Activated effector memory CD4-positive, alpha-beta T cell treated with Interleukin-2 at 50 U/mL for 16 hours (primary cell): Measurements from ENCODE around the gene FCN3.

Source experiments
- DNase-seq: peaks from one replicate; pipeline ENCODE4 v3.0.0-alpha.2; 2020

FCN3 gene

GRCh38 chr1:27377760-27378495 lies 3.3 kb upstream of the FCN3 start:
- no peak for DNase-seq

DNA sequence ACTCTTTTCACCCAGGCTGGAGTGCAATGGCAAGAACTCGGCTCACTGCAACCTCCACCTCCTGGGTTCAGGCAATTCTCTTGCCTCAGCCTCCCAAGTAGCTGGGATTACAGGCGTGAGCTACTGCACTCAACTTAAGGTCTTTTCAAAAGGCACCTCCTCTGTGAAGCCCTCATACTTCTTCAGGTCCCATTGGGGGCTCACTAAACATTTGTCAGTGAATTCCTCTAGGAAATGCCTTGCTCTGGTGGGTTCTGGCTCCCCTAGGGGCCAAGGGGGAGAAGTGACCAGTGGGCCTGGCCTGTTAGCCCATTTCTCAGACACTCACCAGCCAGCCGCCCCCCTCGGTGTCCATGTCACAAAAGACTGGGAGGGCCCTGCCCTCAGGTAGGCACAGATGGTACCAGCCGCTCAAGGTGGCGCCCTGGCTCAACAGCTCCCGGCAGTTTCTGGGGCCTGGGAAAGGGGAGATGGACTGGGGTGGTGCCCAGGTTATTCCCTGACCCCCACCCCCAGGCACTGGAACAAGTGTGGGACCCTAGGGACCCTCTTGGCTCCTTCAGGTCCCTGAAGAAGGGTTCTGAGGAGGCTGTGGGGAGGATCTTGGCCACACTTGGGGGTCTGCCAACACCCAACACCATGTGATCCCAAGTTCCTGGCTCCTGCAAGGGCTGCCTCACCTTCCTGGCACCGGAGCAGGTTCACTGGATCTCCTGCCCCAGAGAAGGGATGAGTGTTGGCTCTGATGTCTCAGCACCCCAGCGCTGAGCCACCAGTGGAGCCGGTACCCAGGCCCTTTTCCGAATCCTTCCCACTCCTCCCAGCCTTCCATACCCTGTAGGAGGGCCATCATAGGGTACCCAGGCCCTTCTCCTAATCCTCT lies 1.6 kb downstream of the FCN3 start:
- no peak for DNase-seq

DNA sequence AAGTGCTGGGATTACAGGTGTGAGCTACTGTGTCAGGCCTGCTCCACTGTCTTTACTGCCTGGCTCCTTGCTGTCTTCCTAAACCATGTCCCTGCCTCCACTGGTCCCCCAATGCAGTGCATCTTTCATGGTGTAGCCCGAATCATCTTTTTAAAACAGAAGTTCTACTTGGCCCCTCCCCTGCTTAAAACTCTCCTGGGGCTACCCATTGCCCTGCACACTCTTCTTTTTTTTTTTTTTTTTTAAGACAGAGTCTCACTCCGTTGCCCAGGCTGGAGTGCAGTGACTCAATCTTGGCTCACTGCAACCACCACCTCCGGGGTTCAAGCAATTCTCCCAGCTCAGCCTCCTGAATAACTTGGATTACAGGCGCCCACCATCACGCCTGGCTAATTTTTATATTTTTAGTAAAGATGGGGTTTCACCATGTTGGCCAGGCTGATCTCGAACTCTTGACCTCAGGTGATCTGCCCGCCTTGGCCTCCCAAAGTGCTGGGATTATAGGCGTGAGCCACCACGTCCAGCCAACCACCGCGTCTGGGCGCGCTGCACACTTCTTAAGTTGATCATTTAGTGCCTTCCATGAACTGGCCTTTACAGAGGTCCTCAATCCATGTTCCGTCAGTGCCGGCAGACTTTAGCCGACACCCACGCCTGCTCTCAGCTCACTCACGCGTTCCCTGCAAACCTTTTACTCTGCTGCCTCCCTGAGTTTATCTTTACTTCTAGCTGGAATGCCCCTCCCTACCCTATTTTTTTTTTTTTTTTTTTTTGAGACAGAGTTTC lies 2.4 kb downstream of the FCN3 start:
- no peak for DNase-seq

- no peak for DNase-seq
Observed at GRCh38 chr1:27368869-27369582, 5.6 kb downstream of the FCN3 start.

GRCh38 chr1:27367160-27367650 lies 7.4 kb downstream of the FCN3 start:
- no peak for DNase-seq

DNA sequence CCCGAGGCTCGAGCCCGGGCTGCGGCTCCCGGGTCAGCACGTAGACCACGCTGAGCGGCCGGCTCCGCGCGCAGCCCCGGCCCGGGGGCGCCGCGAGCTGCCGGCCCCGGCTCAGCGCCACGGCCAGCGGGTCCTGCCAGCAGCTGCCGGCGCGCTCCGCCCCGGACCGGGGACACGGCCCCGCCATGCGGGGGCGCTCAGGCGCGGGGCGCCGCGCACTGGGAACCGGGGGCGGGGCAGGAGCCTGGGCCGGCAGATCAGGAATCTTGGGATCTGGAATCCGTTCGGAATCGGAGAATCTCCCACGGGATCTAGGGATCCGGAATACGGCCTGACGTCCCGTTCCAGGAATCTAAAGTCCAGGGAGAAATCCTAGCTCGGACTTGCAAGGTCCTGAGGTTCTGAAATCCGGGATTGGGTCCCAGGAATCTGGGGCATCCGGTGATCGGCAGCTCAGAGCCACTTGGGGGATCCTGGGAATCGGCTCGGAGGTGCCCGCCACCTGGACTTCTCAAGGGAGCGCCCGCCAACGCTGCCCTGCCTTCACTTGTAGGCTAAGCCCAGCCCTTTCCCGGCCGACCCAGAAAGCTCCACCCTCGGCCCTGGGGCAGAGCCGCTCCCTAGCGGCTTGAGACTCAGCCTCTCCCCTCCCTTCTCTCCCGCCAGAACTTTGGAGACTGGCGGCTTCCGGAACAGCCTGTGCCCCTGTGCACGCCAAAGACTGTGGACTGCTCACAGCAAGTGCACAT lies 8.0 kb downstream of the FCN3 start, which contains the start of gene MAP3K6:
MAP3K6 (minus strand) TSS at position 551 of the 749 bp plus-strand sequence; CDS start at position 187, 364 bp downstream.
- peak; percentile 26 for DNase-seq

DNA sequence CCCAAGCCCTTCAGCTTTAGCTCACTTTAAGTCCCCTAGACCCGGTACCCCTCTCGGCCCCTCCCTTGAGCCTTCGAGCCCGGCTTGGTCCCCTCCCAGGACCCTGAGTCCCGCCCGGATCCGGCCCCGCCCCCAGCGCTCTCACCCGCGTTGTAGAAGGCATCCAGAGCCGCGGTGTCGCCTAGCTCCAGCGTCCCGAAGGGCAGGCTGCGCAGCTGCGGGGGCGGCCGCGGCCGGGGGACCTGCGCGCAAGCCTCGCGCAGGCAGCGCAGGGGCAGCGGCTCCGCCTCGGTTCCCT lies 8.6 kb downstream of the FCN3 start:
- DNase-seq: peak; percentile 54

DNA sequence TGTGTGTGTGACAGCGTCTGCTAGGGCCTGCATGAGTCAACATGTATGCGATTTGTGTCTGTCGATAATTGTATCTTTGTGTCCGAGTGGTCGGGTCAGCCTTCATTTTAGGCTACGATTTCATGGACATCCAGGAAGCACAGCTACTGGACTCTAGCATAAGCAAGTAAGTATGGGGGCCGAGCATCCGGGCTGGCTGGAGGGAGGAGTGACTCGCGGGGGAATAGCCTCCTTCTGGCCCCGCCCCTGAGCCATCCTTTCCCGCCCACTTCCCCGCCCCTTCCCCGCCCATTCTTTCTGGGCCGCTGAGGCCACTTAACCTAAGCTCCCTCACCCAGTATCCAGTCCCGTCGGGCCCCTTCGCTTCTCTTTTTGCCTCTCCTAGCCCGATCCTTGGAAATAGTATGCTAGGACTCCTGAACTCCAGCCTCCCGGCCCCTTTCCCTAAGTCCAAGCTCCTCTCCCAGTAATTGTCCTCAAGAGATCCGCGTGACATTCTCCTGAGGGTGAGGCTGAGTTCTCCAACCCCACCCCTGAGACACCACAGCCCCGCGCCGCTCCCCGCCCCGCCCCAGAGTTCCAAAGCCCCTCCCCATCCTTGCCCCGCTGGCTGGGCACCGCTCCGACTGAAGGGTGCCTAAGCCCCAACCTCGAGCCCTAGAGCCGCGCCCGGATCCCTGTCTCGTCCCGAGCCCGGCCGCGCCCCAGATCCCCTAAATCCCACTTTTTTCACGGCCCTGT lies 9.1 kb downstream of the FCN3 start:
- DNase-seq: peak; percentile 71

DNA sequence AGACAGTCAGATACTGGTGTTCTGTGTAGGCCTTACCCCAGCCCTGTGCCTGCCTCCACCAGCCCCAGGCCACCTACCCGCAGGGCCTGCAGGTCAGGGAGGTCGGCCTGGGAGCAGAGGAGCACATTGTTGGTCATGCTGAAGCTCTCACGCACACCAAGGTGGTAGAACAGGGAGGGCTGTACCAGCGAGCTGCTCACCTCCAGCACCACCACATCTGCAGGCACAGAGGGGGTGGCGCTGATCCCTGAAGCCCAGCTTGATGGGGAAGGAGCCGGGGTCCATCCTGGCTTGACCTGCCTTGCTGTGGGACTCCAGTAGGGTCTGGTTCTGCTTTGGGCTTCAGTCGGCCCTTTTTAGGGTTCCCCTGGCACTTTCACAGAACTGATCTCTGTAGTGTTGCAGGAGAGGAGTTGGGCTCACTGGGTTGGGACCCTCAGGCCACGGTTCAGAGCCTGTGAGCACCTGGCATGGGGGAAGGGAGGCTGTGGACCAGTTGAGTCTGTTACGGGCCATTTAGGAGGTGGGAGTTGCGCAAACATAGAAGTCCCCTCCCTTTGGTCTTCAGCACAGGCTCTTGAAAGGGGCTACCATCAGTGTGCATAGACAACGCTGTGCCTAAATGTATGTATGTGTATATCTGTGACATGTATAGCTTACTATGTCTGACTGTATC lies 9.8 kb downstream of the FCN3 start:
- DNase-seq: no peak

GRCh38 chr1:27363766-27364695 lies 10.6 kb downstream of the FCN3 start:
- DNase-seq: no peak

GRCh38 chr1:27361553-27361952 lies 13.1 kb downstream of the FCN3 start:
- no peak for DNase-seq

- DNase-seq: no peak
Observed at GRCh38 chr1:27361044-27361402, 13.6 kb downstream of the FCN3 start.

- peak; percentile 46 for DNase-seq
Observed at GRCh38 chr1:27360159-27361043, 14.2 kb downstream of the FCN3 start.

DNA sequence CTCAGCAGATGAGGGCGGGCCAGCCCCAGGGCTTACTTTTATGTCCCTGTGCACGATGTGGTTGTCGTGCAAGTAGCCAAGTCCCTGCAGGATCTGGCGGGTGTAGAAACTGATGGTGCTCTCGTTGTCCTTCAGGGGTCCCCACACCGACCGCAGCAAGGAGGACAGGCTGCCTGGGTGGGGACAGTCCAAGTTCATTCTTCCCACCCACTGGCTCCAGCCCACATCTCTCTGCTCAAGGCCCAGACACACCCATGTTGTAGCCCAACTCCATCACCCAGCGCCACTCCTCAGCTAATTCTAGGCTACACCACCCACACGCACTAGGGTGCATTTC lies 14.8 kb downstream of the FCN3 start:
- DNase-seq: no peak

DNA sequence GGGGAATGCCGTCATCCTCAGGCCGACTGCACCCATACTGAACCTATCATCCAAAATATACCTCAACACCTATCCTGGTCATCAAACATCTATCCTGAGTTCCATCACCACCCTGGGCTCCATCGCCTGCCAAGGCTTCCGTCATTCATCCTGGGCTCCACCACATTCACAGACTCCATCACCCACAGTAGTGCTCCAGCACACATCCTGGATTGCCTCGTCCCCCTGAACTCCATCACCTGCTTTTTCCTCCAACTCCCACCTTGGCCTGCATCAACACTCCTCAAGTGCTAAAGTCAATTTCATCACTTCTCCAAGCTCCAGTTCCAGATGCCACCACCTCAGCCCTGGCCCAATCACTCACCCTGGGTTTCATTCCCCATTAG lies 15.7 kb downstream of the FCN3 start:
- no peak for DNase-seq

GRCh38 chr1:27358038-27358927 lies 16.3 kb downstream of the FCN3 start:
- DNase-seq: no peak

DNA sequence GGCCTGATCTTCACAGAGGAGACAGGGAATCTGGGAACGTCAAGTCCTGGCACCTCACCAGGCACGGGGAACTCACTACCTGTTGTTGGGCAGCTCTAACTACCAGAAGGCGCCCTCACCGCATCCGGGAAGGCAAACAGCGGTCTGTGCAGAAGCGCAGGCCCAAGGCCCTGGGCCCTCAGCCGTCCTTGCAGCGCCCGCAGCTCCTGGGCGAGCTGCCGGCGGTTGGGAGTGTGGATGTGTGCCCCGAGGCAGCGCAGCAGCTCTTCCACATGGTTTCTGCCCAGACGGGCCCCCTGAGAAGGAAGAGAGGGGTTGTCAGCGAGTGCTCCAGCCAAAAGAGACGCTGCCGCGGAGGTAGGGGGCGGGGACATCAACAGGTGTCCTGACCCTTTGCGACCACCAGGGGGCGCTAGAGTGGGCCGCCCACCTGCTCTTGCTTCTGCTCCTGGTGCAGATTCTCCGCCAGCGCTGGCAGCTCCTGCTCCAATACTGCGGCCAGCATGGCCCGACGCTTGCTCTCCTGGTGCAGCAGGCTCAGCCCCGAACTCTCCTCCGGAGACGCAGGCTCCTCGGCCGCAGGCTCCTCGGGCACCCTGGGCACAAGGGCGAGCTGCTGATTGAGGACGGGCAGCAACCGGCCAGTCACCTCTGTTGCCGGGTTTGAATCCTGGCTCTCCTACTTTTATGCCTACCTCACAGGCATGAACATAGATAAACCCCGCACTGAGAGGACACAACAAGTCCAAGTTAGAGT lies 17.2 kb downstream of the FCN3 start:
- peak; percentile 79 for DNase-seq
